Vagina (tissue), 2 donors: ENCODE data around the gene CFAP100. TPM values are rescaled to one million over a fixed set of nuclear protein-coding genes. Genes with fewer than 3 reads are reported as not detected.
A peak's percentile ranks its signal among the peaks of the same experiment; 100 is the strongest.

ENCODE experiments used
- DNase-seq, 2 donors: peaks; one replicate each; pipeline ENCODE4 v3.0.0-alpha.2; 2017; ENCODE audit errors: extremely low spot score in 2 of 2
- H3K27ac ChIP-seq: fragments of 200-600 bp; sonication (generic); one replicate; pipeline ENCODE4 v1.5.1; 2019
- H3K27me3 ChIP-seq: fragments of 200-600 bp; sonication (generic); one replicate; pipeline ENCODE4 v1.5.1; 2019
- H3K36me3 ChIP-seq, 2 donors: fragments of 200-600 bp; sonication (generic); one replicate each; pipeline ENCODE4 v1.5.1; 2017 to 2019
- H3K4me1 ChIP-seq: fragments of 200-600 bp; sonication (generic); one replicate; pipeline ENCODE4 v1.5.1; 2019
- H3K4me3 ChIP-seq, 2 donors: fragments of 200-600 bp; sonication (generic); 1 replicate in 1 of 2; 2 replicates in 1 of 2; pipeline ENCODE4 v1.5.1; 2016 to 2019
- H3K9me3 ChIP-seq: fragments of 200-600 bp; sonication (generic); one replicate; pipeline ENCODE4 v1.5.1; 2019
- POLR2A ChIP-seq, 2 donors: fragments of 450-650 bp; IDR thresholded peaks; one replicate each; pipeline ENCODE4 v1.6.1; 2017; ENCODE audit warnings: antibody characterized with exemption in 2 of 2, mild to moderate bottlenecking in 2 of 2, moderate library complexity in 2 of 2
- POLR2AphosphoS5 ChIP-seq, 2 donors: sonication (generic); formaldehyde crosslinking; IDR thresholded peaks; one replicate each; pipeline ENCODE4 v1.9.0; 2017; ENCODE audit warnings: antibody characterized with exemption in 2 of 2, mild to moderate bottlenecking in 2 of 2, low read depth in 1 of 2; ENCODE audit not compliant: insufficient read depth in 1 of 2
- intact Hi-C: fragments of 100-400 bp; cut with DNase I; formaldehyde crosslinking; loops from one replicate; pipeline ENCODE4 v1.15.1; 2023
- total RNA-seq: library from RNA; depleted of rRNA; stranded (reverse); fragments of >200 nt; gene quantifications from one replicate; pipeline ENCODE4 v1.2.3, GENCODE V29; 2016
- TF ChIP-seq, protein P1 (sequence below), 3 experiments: fragments of 450-650 bp in 2 of 3; fragments of 200-600 bp in 1 of 3; sonication (generic) in 1 of 3; IDR thresholded peaks; one replicate each; pipeline ENCODE4 v1.5.1; 2017 to 2019; ENCODE audit warnings: antibody characterized with exemption in 3 of 3, mild to moderate bottlenecking in 2 of 3, moderate library complexity in 2 of 3

The CFAP100 gene
- total RNA-seq, 1 donor from 2014 or later, result not detected

GRCh38 chr3:126354776-126355175 lies 39.9 kb upstream of the CFAP100 start:
- intact Hi-C loops, result loop anchor here (10.0 kb wide), 2 partner anchors 90 to 120 kb away; partner anchors contain the start of gene ZXDC
- peaks cover 28% of the 10 kb centered on the region for H3K4me1 ChIP-seq
- H3K9me3 ChIP-seq, result no peaks in the 10 kb centered on the region
- no peaks in the 10 kb centered on the region for H3K27me3 ChIP-seq
- peaks cover 0 to 7% of the 10 kb centered on the region in 2 donors for H3K36me3 ChIP-seq
- no peak overlapping the region for H3K4me3 ChIP-seq
- peak overlapping the region; percentile 86 for H3K27ac ChIP-seq
- no peak for TF ChIP-seq POLR2A (IDR thresholded peaks at IDR 0.05)
- no peak for TF ChIP-seq POLR2AphosphoS5 (IDR thresholded peaks at IDR 0.05; ENCODE audit: insufficient read depth in 1 of 2, low read depth in 1 of 2)
- TF ChIP-seq, protein P1, sequence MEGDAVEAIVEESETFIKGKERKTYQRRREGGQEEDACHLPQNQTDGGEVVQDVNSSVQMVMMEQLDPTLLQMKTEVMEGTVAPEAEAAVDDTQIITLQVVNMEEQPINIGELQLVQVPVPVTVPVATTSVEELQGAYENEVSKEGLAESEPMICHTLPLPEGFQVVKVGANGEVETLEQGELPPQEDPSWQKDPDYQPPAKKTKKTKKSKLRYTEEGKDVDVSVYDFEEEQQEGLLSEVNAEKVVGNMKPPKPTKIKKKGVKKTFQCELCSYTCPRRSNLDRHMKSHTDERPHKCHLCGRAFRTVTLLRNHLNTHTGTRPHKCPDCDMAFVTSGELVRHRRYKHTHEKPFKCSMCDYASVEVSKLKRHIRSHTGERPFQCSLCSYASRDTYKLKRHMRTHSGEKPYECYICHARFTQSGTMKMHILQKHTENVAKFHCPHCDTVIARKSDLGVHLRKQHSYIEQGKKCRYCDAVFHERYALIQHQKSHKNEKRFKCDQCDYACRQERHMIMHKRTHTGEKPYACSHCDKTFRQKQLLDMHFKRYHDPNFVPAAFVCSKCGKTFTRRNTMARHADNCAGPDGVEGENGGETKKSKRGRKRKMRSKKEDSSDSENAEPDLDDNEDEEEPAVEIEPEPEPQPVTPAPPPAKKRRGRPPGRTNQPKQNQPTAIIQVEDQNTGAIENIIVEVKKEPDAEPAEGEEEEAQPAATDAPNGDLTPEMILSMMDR (IDR thresholded peaks at IDR 0.05), result no peak
- no peak for DNase-seq

- no peak for TF ChIP-seq POLR2A (IDR thresholded peaks at IDR 0.05)
- TF ChIP-seq POLR2AphosphoS5 (IDR thresholded peaks at IDR 0.05; ENCODE audit: insufficient read depth in 1 of 2, low read depth in 1 of 2), result no peak
- TF ChIP-seq, protein P1 (IDR thresholded peaks at IDR 0.05), result no peak
- peak overlapping the region; percentile 64 to 98 for H3K4me3 ChIP-seq
- DNase-seq, result no peak
- H3K9me3 ChIP-seq, result no peaks in the 10 kb centered on the region
- peaks cover 28% of the 10 kb centered on the region for H3K4me1 ChIP-seq
- intact Hi-C loops, result loop anchor here (10.0 kb wide), 2 partner anchors 90 to 120 kb away; partner anchors contain the start of gene ZXDC
- H3K27ac ChIP-seq, result peak overlapping the region; percentile 86
- H3K36me3 ChIP-seq, result peaks cover 0 to 7% of the 10 kb centered on the region in 2 donors
- H3K27me3 ChIP-seq, result no peaks in the 10 kb centered on the region
Observed at GRCh38 chr3:126355251-126355650, 39.5 kb upstream of the CFAP100 start.

DNA sequence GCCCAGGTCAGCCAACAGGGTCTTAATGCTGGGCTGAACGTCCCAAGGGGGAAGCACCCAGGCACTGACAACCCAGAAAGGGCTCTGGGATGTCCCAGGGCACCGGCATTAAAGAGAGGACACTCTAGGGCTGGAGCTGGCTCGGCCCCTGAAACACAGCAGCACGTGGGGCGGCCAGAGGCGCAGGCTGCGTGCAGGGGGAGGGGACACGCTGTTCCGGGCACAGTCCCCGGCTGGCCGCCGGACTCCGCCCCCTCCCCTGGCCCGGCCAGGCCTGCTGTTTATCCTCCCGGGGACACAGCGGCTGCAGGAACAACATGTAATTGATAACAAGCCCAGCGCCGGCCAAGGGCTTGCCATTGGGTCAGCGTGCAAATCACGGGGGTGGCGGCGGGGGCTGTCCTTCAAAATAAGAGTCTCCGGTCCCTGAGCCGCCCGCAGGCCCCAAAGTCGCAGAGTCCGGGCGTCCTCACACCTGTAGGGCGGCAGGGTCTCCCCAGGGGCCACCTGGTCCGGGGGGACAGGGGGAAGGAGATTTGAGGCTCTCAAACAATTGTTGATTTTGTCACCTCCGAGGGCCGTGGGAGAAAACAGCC lies 38.8 kb upstream of the CFAP100 start:
- peaks cover 28% of the 10 kb centered on the region for H3K4me1 ChIP-seq
- TF ChIP-seq, protein P1 (IDR thresholded peaks at IDR 0.05), result no peak
- TF ChIP-seq POLR2AphosphoS5 (IDR thresholded peaks at IDR 0.05; ENCODE audit: insufficient read depth in 1 of 2, low read depth in 1 of 2) (peak; percentile 92 to 97), POLR2A (IDR thresholded peaks at IDR 0.05) (peak in 1 of 2 donors; percentile 54)
- intact Hi-C loops, result loop anchor here (10.0 kb wide), 2 partner anchors 91 to 119 kb away; partner anchors contain the start of gene ZXDC

DNA sequence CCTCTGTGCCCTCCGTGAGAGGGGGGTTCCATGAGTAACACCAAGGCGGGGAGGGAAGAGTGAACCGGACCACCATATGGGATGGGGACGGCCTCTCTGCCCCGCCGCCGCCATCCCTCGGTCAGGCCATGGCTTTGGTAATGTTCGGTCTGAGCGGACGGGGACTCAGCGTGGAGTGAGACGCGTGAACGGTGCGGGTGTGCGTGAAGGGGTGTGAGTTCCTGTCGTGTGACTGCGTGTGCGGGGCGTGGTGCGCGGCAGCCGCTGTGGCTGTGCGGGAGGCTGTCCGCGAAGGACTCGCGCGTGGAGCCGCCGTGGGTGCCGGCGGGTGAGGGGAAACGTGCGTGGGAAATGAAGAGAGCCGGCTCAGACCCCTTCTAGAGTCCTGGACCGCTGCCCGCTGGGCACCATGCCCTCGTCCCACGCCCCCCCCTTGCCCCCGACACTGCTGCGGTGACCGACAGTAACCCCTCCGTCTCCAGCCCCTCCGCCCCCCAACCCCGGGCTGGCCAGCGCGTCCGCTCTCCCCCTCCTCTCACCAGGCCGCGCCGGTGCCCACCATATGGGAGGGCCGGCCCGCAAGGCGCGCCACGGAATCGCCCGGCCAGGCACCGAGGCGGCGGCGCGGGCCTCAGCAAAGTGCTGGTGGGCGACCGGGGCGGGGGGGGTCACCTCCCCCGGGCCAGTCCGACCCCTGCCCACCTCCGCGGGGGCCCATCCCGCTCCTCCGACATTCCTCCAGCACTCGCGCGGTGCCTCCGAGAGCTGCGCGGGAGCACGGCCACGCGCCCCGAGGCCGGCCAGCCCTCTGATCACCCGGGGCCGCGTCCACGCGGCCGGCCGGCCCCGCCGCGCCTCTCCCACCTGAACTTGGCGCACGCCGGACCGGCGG lies 38.1 kb upstream of the CFAP100 start:
- intact Hi-C loops, result loop anchor here (10.0 kb wide), 2 partner anchors 92 to 118 kb away; partner anchors contain the start of gene ZXDC
- peak overlapping the region; percentile 64 to 98 for H3K4me3 ChIP-seq
- H3K36me3 ChIP-seq, result peaks cover 0 to 6% of the 10 kb centered on the region in 2 donors
- peaks cover 28% of the 10 kb centered on the region for H3K4me1 ChIP-seq
- H3K27ac ChIP-seq, result peak overlapping the region; percentile 87
- no peaks in the 10 kb centered on the region for H3K27me3 ChIP-seq
- DNase-seq, result no peak
- no peaks in the 10 kb centered on the region for H3K9me3 ChIP-seq
- TF ChIP-seq, protein P1 (IDR thresholded peaks at IDR 0.05), result no peak
- no peak for TF ChIP-seq POLR2AphosphoS5 (IDR thresholded peaks at IDR 0.05; ENCODE audit: insufficient read depth in 1 of 2, low read depth in 1 of 2)
- no peak for TF ChIP-seq POLR2A (IDR thresholded peaks at IDR 0.05)

More for the DNA sequence above, 38.8 kb upstream of the CFAP100 start:
- H3K27ac ChIP-seq, result peak overlapping the region; percentile 87
- peak in 1 of 2 donors; percentile 98 for DNase-seq
- H3K36me3 ChIP-seq, result peaks cover 0 to 7% of the 10 kb centered on the region in 2 donors
- H3K4me3 ChIP-seq, result peak overlapping the region; percentile 64 to 98
- no peaks in the 10 kb centered on the region for H3K9me3 ChIP-seq
- no peaks in the 10 kb centered on the region for H3K27me3 ChIP-seq
